Activated CD8-positive, alpha-beta T cell treated with anti-CD3 and anti-CD28 coated beads for 36 hours (primary cell): ENCODE data around the gene HEY2. TPM values are rescaled to one million over a fixed set of nuclear protein-coding genes. Genes with fewer than 3 reads are reported as not detected.

Source experiments
- ATAC-seq: fragments of 200-7000 bp; cut with Tn5 transposase; one replicate; pipeline ENCODE4 v1.10.0; 2021; ENCODE audit warnings: mild to moderate bottlenecking, moderate library complexity
- CTCF ChIA-PET: fragments of 350-600 bp; sonication (Branson Sonifier 250); formaldehyde crosslinking; loops from one replicate; lab custom pipeline; 2021; ENCODE audit warnings: antibody characterized with exemption; lab: Charles Lee
- POLR2A ChIA-PET: fragments of 350-600 bp; sonication (Branson Sonifier 250); formaldehyde crosslinking; loops from one replicate; lab custom pipeline; 2021; ENCODE audit warnings: antibody characterized with exemption; lab: Charles Lee
- DNase-seq: peaks from one replicate; pipeline ENCODE4 v3.0.0-alpha.2; 2020
- H3K27ac Mint-ChIP-seq: one replicate; pipeline ENCODE4 v1.8.0; 2021; ENCODE audit warnings: mild to moderate bottlenecking, mixed read lengths
- H3K27me3 Mint-ChIP-seq: one replicate; pipeline ENCODE4 v1.8.0; 2021; ENCODE audit warnings: mixed read lengths
- H3K36me3 Mint-ChIP-seq: one replicate; pipeline ENCODE4 v1.8.0; 2021; ENCODE audit warnings: low read depth, mixed read lengths
- H3K4me1 Mint-ChIP-seq: one replicate; pipeline ENCODE4 v1.8.0; 2021; ENCODE audit warnings: low read depth, mixed read lengths
- H3K4me3 Mint-ChIP-seq: one replicate; pipeline ENCODE4 v1.8.0; 2021; ENCODE audit warnings: mild to moderate bottlenecking, moderate library complexity, mixed read lengths
- H3K9me3 Mint-ChIP-seq: one replicate; pipeline ENCODE4 v1.8.0; 2021; ENCODE audit warnings: mixed read lengths
- CTCF ChIP-seq: fragments of 200-600 bp; IDR thresholded peaks from one replicate; pipeline ENCODE4 v1.8.0; 2022; ENCODE audit warnings: antibody characterized with exemption, mild to moderate bottlenecking
- intact Hi-C: fragments of 100-400 bp; cut with micrococcal nuclease; formaldehyde crosslinking; loops from one replicate; pipeline ENCODE4 v1.10.0; 2022
- total RNA-seq, 2 experiments: library from RNA; stranded (reverse); gene quantifications; one replicate each; pipeline ENCODE4 v1.2.3, GENCODE V29; 2021

HEY2 gene
- total RNA-seq, 2 experiments from 2014 or later, result not detected

- intact Hi-C loops, result loop anchor here (5.0 kb wide), 1 partner anchor 126 kb away; no protein-coding TSS in a partner anchor
- H3K9me3 Mint-ChIP-seq, result no peaks in the 10 kb centered on the region
- H3K4me1 Mint-ChIP-seq, result peaks cover 56% of the 10 kb centered on the region
- peak; percentile 62 for TF ChIP-seq CTCF
- H3K4me3 Mint-ChIP-seq, result peak overlapping the region; percentile 94
- H3K36me3 Mint-ChIP-seq, result peaks cover 27% of the 10 kb centered on the region
- ATAC-seq (peak; percentile 28), DNase-seq (peak; percentile 65)
- H3K27me3 Mint-ChIP-seq, result no peaks in the 10 kb centered on the region
- peak overlapping the region; percentile 89 for H3K27ac Mint-ChIP-seq
- CTCF ChIA-PET, result interaction anchor here (0.6 to 5.9 kb wide), 32 partner anchors 8 to 549 kb away, joined by 3 to 75 read pairs (median 5); partner anchors contain the start of genes CENPW, HINT3 and TRMT11
- POLR2A ChIA-PET, result interaction anchor here (1.0 to 5.9 kb wide), 10 partner anchors 10 to 183 kb away, joined by 3 to 124 read pairs (median 6); partner anchors contain the start of gene HINT3
These were observed 41.9 kb downstream of the HEY2 start for GRCh38 chr6:125791151-125791819.

GRCh38 chr6:125791820-125792165 is 42.4 kb downstream of the HEY2 start:
- Mint-ChIP-seq H3K36me3 (peaks cover 23% of the 10 kb centered on the region), H3K27ac (peak overlapping the region; percentile 89), H3K4me1 (peaks cover 56% of the 10 kb centered on the region), H3K4me3 (peak overlapping the region; percentile 94), H3K9me3 (no peaks in the 10 kb centered on the region), H3K27me3 (no peaks in the 10 kb centered on the region)
- peak; percentile 39 for TF ChIP-seq CTCF
- ATAC-seq (no peak), DNase-seq (no peak)
- ChIA-PET POLR2A (interaction anchor here (1.0 to 5.9 kb wide), 8 partner anchors 10 to 165 kb away, joined by 3 to 124 read pairs (median 12); partner anchors contain the start of gene HINT3), CTCF (interaction anchor here (0.6 to 5.9 kb wide), 28 partner anchors 8 to 548 kb away, joined by 3 to 75 read pairs (median 4); partner anchors contain the start of genes CENPW and HINT3)
- intact Hi-C loops, result loop anchor here (5.0 kb wide), 1 partner anchor 126 kb away; no protein-coding TSS in a partner anchor

- ATAC-seq (no peak), DNase-seq (no peak)
- H3K9me3 Mint-ChIP-seq, result no peaks in the 10 kb centered on the region
- CTCF ChIA-PET, result interaction anchor here (0.6 to 5.9 kb wide), 25 partner anchors 7 to 548 kb away, joined by 3 to 75 read pairs (median 4); partner anchors contain the start of genes CENPW and HINT3
- intact Hi-C loops, result loop anchor here (5.0 kb wide), 1 partner anchor 125 kb away; no protein-coding TSS in a partner anchor
- H3K4me3 Mint-ChIP-seq, result peak overlapping the region; percentile 94
- peaks cover 19% of the 10 kb centered on the region for H3K36me3 Mint-ChIP-seq
- H3K27me3 Mint-ChIP-seq, result no peaks in the 10 kb centered on the region
- H3K4me1 Mint-ChIP-seq, result peaks cover 58% of the 10 kb centered on the region
- no peak for TF ChIP-seq CTCF
- POLR2A ChIA-PET, result interaction anchor here (1.0 to 5.9 kb wide), 5 partner anchors 10 to 165 kb away, joined by 3 to 124 read pairs (median 18); partner anchors contain the start of gene HINT3
- H3K27ac Mint-ChIP-seq, result peak overlapping the region; percentile 75
These were observed 42.7 kb downstream of the HEY2 start for GRCh38 chr6:125792172-125792571.

GRCh38 chr6:125792680-125793079 is 43.2 kb downstream of the HEY2 start:
- no peaks in the 10 kb centered on the region for H3K9me3 Mint-ChIP-seq
- H3K36me3 Mint-ChIP-seq, result peaks cover 16% of the 10 kb centered on the region
- H3K4me3 Mint-ChIP-seq, result peak overlapping the region; percentile 94
- DNase-seq (no peak), ATAC-seq (no peak)
- intact Hi-C loops, result loop anchor here (5.0 kb wide), 1 partner anchor 125 kb away; no protein-coding TSS in a partner anchor
- H3K27ac Mint-ChIP-seq, result peak overlapping the region; percentile 75
- H3K4me1 Mint-ChIP-seq, result peaks cover 62% of the 10 kb centered on the region
- CTCF ChIA-PET, result interaction anchor here (1.0 to 5.9 kb wide), 4 partner anchors 12 to 164 kb away, joined by 3 to 67 read pairs (median 4); partner anchors contain the start of gene HINT3
- POLR2A ChIA-PET, result interaction anchor here (3.1 to 5.9 kb wide), 3 partner anchors 9 to 165 kb away, joined by 16 to 124 read pairs (median 21); partner anchors contain the start of gene HINT3
- no peaks in the 10 kb centered on the region for H3K27me3 Mint-ChIP-seq
- TF ChIP-seq CTCF, result no peak
